ENCODE measurements around the gene SEPTIN1.

Gene SEPTIN1

DNA sequence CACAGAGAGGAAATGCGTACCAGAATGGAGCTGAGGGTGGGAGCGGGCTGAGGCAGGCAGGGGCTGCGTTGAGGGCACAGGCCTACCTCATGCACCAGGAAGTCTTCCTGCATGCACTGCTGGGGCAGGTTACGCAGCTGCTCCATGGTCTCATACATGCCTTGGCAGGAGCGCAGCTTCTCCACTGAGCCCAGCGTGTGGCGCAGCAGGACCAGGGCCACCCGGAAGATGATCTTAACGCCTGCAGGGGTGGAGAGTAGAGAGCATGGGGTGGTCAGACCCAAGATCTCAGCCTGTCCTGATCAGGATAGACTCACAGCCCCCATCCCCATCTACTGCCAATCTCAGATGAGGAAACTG is 23.8 kb downstream of the SEPTIN1 start:
- no peak overlapping the region for H3K4me2 ChIP-seq (ENCODE audit: low read depth, low read length, poor library complexity, severe bottlenecking)
- no peak for TF ChIP-seq EZH2phosphoT487 (IDR thresholded peaks at IDR 0.05; ENCODE audit: borderline replicate concordance)
- peaks cover 20% of the 10 kb centered on the region for H3K4me1 ChIP-seq (ENCODE audit: insufficient read depth, low read length, poor library complexity, severe bottlenecking)
- peaks cover 76% of the 10 kb centered on the region for H3K79me2 ChIP-seq (ENCODE audit: insufficient read depth, low read length)
- peaks cover 12% of the 10 kb centered on the region for H4K20me1 ChIP-seq (ENCODE audit: insufficient read depth, low read length, poor library complexity, severe bottlenecking)
- H3K9me2 ChIP-seq (replicated peaks; ENCODE audit: low read depth, low read length): no peaks in the 10 kb centered on the region
- H2AFZ ChIP-seq (ENCODE audit: low read length): no peak overlapping the region
- H3K36me3 ChIP-seq (ENCODE audit: insufficient read depth, low read length): peaks cover 37% of the 10 kb centered on the region; the same call in 1 of the 2 replicates
- no peak overlapping the region for H3K4me3 ChIP-seq (ENCODE audit: low read length, poor library complexity, severe bottlenecking)
- no peaks in the 10 kb centered on the region for H3K27me3 ChIP-seq (ENCODE audit: insufficient read depth, low read length, poor library complexity, severe bottlenecking)
- no peaks in the 10 kb centered on the region for H3K9me3 ChIP-seq (ENCODE audit: insufficient read depth, low read depth, low read length)
- H3F3A ChIP-seq (ENCODE audit: low read depth): no peaks in the 10 kb centered on the region
- H3K9ac ChIP-seq (ENCODE audit: low read depth, low read length, poor library complexity, severe bottlenecking): no peak overlapping the region

DNA sequence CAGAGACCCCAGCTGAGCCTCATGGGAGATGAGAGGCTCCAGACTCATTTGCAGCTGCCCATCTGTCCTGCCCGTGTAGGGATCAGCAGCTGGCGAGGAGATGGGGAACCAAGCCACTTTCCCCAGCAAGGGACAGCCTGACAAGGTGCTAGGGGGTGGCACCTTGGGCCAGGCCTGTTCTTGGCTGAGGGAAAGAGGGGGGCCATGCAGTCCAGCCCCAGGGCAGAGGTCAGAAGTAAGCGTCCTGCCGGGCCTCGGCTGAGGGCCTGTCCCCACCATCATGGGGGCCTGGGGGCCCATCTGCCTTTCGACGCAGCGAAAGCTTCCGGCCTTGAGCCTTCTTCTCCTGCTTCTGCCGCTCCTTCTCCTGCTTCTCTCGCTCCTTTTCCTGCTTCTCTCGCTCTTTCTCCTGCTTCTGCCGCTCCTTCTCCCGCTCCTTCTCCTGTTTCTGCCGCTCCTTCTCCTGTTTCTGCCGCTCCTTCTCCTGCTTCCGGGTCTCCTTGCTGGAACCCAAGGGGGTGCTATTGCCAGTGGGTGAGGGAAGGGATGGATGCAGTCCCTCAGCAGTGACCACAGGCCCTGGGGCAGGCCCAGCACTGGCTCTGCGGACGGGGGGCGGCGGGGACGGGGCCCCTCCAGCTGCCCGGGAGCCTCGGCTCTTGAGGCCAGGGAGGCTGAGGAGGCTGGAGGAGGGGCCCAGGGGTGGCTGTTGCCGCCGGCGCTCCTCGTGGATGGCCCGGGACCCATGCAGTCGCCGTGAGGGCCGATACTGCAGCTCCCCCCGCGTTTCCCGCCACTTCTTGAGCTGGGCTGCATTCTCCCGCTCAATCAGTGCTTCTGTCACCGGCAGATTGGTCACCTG is 24.4 kb downstream of the SEPTIN1 start:
- H4K20me1 ChIP-seq (ENCODE audit: insufficient read depth, low read length, poor library complexity, severe bottlenecking): peaks cover 12% of the 10 kb centered on the region
- TF ChIP-seq, protein P1, sequence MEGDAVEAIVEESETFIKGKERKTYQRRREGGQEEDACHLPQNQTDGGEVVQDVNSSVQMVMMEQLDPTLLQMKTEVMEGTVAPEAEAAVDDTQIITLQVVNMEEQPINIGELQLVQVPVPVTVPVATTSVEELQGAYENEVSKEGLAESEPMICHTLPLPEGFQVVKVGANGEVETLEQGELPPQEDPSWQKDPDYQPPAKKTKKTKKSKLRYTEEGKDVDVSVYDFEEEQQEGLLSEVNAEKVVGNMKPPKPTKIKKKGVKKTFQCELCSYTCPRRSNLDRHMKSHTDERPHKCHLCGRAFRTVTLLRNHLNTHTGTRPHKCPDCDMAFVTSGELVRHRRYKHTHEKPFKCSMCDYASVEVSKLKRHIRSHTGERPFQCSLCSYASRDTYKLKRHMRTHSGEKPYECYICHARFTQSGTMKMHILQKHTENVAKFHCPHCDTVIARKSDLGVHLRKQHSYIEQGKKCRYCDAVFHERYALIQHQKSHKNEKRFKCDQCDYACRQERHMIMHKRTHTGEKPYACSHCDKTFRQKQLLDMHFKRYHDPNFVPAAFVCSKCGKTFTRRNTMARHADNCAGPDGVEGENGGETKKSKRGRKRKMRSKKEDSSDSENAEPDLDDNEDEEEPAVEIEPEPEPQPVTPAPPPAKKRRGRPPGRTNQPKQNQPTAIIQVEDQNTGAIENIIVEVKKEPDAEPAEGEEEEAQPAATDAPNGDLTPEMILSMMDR (conservative IDR thresholded peaks at IDR 0.05; ENCODE audit: low read length): no peak
- TF ChIP-seq EZH2phosphoT487 (IDR thresholded peaks at IDR 0.05; ENCODE audit: borderline replicate concordance): no peak
- no peak overlapping the region for H2AFZ ChIP-seq (ENCODE audit: low read length)
- H3K9me2 ChIP-seq (replicated peaks; ENCODE audit: low read depth, low read length): no peaks in the 10 kb centered on the region
- H3K9ac ChIP-seq (ENCODE audit: low read depth, low read length, poor library complexity, severe bottlenecking): no peak overlapping the region
- H3K4me3 ChIP-seq (ENCODE audit: low read length, poor library complexity, severe bottlenecking): no peak overlapping the region
- H3K79me2 ChIP-seq (ENCODE audit: insufficient read depth, low read length): peaks cover 76% of the 10 kb centered on the region
- no peak overlapping the region for H3K4me2 ChIP-seq (ENCODE audit: low read depth, low read length, poor library complexity, severe bottlenecking)
- no peaks in the 10 kb centered on the region for H3K9me3 ChIP-seq (ENCODE audit: insufficient read depth, low read depth, low read length)
- peaks cover 37% of the 10 kb centered on the region; the same call in 1 of the 2 replicates for H3K36me3 ChIP-seq (ENCODE audit: insufficient read depth, low read length)
- H3K4me1 ChIP-seq (ENCODE audit: insufficient read depth, low read length, poor library complexity, severe bottlenecking): peaks cover 18% of the 10 kb centered on the region
- no peaks in the 10 kb centered on the region for H3F3A ChIP-seq (ENCODE audit: low read depth)
- no peaks in the 10 kb centered on the region for H3K27me3 ChIP-seq (ENCODE audit: insufficient read depth, low read length, poor library complexity, severe bottlenecking)

DNA sequence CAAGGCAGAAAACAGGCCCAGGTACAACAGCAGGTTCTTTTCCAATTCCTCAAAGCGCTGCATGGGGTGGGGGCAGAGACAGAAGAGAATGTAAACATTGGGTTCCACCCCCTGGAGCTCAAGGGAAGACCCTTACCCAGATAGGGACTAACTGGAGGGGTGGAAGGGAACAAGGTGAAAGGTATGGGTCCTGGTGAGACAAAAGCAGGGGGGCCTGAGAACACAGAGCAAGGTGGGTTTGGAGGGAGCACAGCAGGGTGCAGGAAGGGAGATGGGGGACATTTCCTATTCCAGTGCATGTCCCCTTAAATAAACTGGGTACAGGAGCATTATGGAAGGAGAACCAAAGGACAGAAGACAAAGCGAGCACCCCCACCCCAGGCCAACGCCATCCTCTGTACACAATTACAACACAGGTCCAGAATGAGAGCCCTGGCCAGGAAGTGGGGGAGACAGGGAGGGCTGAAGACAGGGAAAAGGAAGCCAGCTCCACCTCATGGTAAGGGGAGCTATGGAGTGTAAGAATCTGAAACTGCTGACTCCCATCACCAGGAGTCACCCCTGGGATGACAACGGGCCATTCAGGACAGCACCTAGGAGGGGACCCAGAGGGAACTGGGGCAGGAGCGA is 25.2 kb downstream of the SEPTIN1 start:
- H3K4me2 ChIP-seq (ENCODE audit: low read depth, low read length, poor library complexity, severe bottlenecking): peak overlapping the region; percentile 92
- H4K20me1 ChIP-seq (ENCODE audit: insufficient read depth, low read length, poor library complexity, severe bottlenecking): peaks cover 12% of the 10 kb centered on the region
- H2AFZ ChIP-seq (ENCODE audit: low read length): no peak overlapping the region
- H3K9me2 ChIP-seq (replicated peaks; ENCODE audit: low read depth, low read length): no peaks in the 10 kb centered on the region
- H3K9me3 ChIP-seq (ENCODE audit: insufficient read depth, low read depth, low read length): no peaks in the 10 kb centered on the region
- no peaks in the 10 kb centered on the region for H3F3A ChIP-seq (ENCODE audit: low read depth)
- H3K27me3 ChIP-seq (ENCODE audit: insufficient read depth, low read length, poor library complexity, severe bottlenecking): no peaks in the 10 kb centered on the region
- peaks cover 18% of the 10 kb centered on the region for H3K4me1 ChIP-seq (ENCODE audit: insufficient read depth, low read length, poor library complexity, severe bottlenecking)
- H3K4me3 ChIP-seq (ENCODE audit: low read length, poor library complexity, severe bottlenecking): peak overlapping the region; percentile 90
- TF ChIP-seq, protein P1 (conservative IDR thresholded peaks at IDR 0.05; ENCODE audit: low read length): no peak
- no peak for TF ChIP-seq EZH2phosphoT487 (IDR thresholded peaks at IDR 0.05; ENCODE audit: borderline replicate concordance)
- H3K9ac ChIP-seq (ENCODE audit: low read depth, low read length, poor library complexity, severe bottlenecking): peak overlapping the region; percentile 88
- H3K36me3 ChIP-seq (ENCODE audit: insufficient read depth, low read length): peaks cover 40% of the 10 kb centered on the region; the same call in 1 of the 2 replicates
- peaks cover 76% of the 10 kb centered on the region for H3K79me2 ChIP-seq (ENCODE audit: insufficient read depth, low read length)
